Naive thymus-derived CD4-positive, alpha-beta T cell (primary cell): ENCODE measurements around the gene PTGFR. TPM values are rescaled to one million over a fixed set of nuclear protein-coding genes. Genes with fewer than 3 reads are reported as not detected.

Experiments used
- ATAC-seq: fragments of 150-1000 bp; cut with Tn5 transposase; 2 replicates; pipeline ENCODE4 v1.10.0; 2021; ENCODE audit warnings: mild to moderate bottlenecking, moderate library complexity
- CTCF ChIA-PET: fragments of 350-600 bp; sonication (Branson Sonifier 250); formaldehyde crosslinking; loops from one replicate; lab custom pipeline; 2021; ENCODE audit warnings: antibody characterized with exemption; lab: Charles Lee
- POLR2A ChIA-PET: fragments of 350-600 bp; sonication (Branson Sonifier 250); formaldehyde crosslinking; loops from one replicate; lab custom pipeline; 2021; ENCODE audit warnings: antibody characterized with exemption, inconsistent platforms; lab: Charles Lee
- DNase-seq, 9 donors: peaks; one replicate each; pipeline versions ENCODE4 v3.0.0 to v3.0.0-alpha.2; 2020 to 2022; ENCODE audit warnings: mixed read lengths in 1 of 9
- H3K27ac ChIP-seq: one replicate; pipeline ENCODE4 v1.7.0; 2013; ENCODE audit warnings: mild to moderate bottlenecking, low read depth, low read length, moderate library complexity
- H3K27me3 ChIP-seq, 2 donors: one replicate each; pipeline ENCODE4 v1.7.0; 2013; ENCODE audit warnings: low read length in 2 of 2, mild to moderate bottlenecking in 2 of 2, moderate library complexity in 2 of 2; ENCODE audit not compliant: control insufficient read depth in 2 of 2, insufficient read depth in 2 of 2
- H3K36me3 ChIP-seq, 3 experiments: 1 replicate in 2 of 3; 2 replicates in 1 of 3; pipeline ENCODE4 v1.7.0; 2013; ENCODE audit warnings: low read length in 3 of 3, mild to moderate bottlenecking in 3 of 3, moderate library complexity in 1 of 3; ENCODE audit not compliant: insufficient read depth in 3 of 3, control insufficient read depth in 2 of 3
- H3K4me1 ChIP-seq, 2 donors: one replicate each; pipeline ENCODE4 v1.7.0; 2013; ENCODE audit warnings: low read length in 2 of 2, mild to moderate bottlenecking in 2 of 2, moderate library complexity in 1 of 2; ENCODE audit not compliant: control insufficient read depth in 2 of 2, insufficient read depth in 2 of 2
- H3K4me3 ChIP-seq: 2 replicates; pipeline ENCODE4 v1.7.0; 2013; ENCODE audit warnings: mild to moderate bottlenecking, low read length
- H3K9me3 ChIP-seq, 3 experiments: 1 replicate in 2 of 3; 2 replicates in 1 of 3; pipeline ENCODE4 v1.7.0; 2013; ENCODE audit warnings: low read length in 3 of 3; ENCODE audit not compliant: control insufficient read depth in 2 of 3
- H3K27ac Mint-ChIP-seq, 9 donors: one replicate each; pipeline ENCODE4 v1.8.0; 2020 to 2022; ENCODE audit warnings: mixed read lengths in 9 of 9, mild to moderate bottlenecking in 8 of 9, moderate library complexity in 5 of 9, inconsistent platforms in 2 of 9
- H3K27me3 Mint-ChIP-seq, 5 donors: one replicate each; pipeline ENCODE4 v1.8.0; 2021 to 2022; ENCODE audit warnings: mixed read lengths in 5 of 5, mild to moderate bottlenecking in 1 of 5
- H3K36me3 Mint-ChIP-seq, 5 donors: one replicate each; pipeline ENCODE4 v1.8.0; 2020 to 2022; ENCODE audit warnings: mixed read lengths in 5 of 5, mild to moderate bottlenecking in 3 of 5, inconsistent platforms in 1 of 5
- H3K4me1 Mint-ChIP-seq, 7 donors: one replicate each; pipeline ENCODE4 v1.8.0; 2020 to 2022; ENCODE audit warnings: mixed read lengths in 7 of 7, mild to moderate bottlenecking in 3 of 7, inconsistent platforms in 1 of 7
- H3K4me3 Mint-ChIP-seq, 10 donors: one replicate each; pipeline ENCODE4 v1.8.0; 2020 to 2022; ENCODE audit warnings: mild to moderate bottlenecking in 10 of 10, mixed read lengths in 10 of 10, moderate library complexity in 6 of 10, inconsistent platforms in 2 of 10
- H3K9me3 Mint-ChIP-seq, 11 donors: one replicate each; pipeline ENCODE4 v1.8.0; 2020 to 2022; ENCODE audit warnings: mixed read lengths in 11 of 11, mild to moderate bottlenecking in 4 of 11, inconsistent platforms in 1 of 11, moderate library complexity in 1 of 11
- intact Hi-C, 2 donors: fragments of 100-400 bp; cut with micrococcal nuclease; formaldehyde crosslinking; loops; one replicate each; pipeline ENCODE4 v1.15.1; 2023
- polyA plus RNA-seq, 2 donors: library from polyadenylated mRNA; unstranded; fragments of 300-500 nt; fragmentation: Illumina TruSeq; gene quantifications; one replicate each; pipeline ENCODE4 v1.2.3, GENCODE V29; 2021
- total RNA-seq, 6 experiments: library from RNA in 5 of 6; stranded (reverse) in 5 of 6; gene quantifications; 1 replicate in 5 of 6; 2 replicates in 1 of 6; pipeline ENCODE4 v1.2.3 and lab custom pipeline; 2021 to 2026

Gene PTGFR
- total and polyA plus RNA-seq, 7 experiments from 2014 or later, result not detected

DNA sequence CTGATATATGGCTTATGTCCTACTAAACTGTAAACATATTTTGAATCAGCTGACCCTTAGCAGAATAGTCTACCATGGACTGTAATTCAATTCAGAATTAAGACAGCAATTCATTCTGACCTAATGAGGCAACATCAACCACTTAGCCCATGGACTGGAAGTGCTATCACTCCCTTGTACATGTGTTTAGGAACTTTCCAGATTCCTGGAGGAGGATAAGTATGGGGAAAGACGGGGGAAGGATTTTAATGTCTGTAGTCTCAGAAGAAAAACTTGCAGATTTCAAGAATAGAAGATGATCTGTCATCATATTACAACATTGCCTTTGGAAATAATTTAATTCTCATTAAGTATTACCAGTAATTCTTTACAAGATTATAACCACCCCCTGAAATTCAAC lies 56.3 kb downstream of the PTGFR start:
- intact Hi-C loops, result no loop called here
- Mint-ChIP-seq H3K4me3 (no peak overlapping the region), H3K27me3 (peaks cover 0 to 25% (median 22%) of the 10 kb centered on the region in 5 donors), H3K4me1 (no peaks in the 10 kb centered on the region), H3K9me3 (peaks cover 4 to 48% (median 11%) of the 10 kb centered on the region in 11 donors), H3K27ac (no peak overlapping the region), H3K36me3 (peaks cover 0 to 3% (median 0%) of the 10 kb centered on the region in 5 donors)
- DNase-seq (no peak), ATAC-seq (no peak)
- Histone ChIP-seq H3K36me3 (no peaks in the 10 kb centered on the region), H3K4me3 (no peak overlapping the region), H3K9me3 (no peaks in the 10 kb centered on the region), H3K27ac (no peak overlapping the region), H3K4me1 (no peaks in the 10 kb centered on the region), H3K27me3 (no peaks in the 10 kb centered on the region)
- POLR2A ChIA-PET, result no interaction called here
- CTCF ChIA-PET, result no interaction called here

DNA sequence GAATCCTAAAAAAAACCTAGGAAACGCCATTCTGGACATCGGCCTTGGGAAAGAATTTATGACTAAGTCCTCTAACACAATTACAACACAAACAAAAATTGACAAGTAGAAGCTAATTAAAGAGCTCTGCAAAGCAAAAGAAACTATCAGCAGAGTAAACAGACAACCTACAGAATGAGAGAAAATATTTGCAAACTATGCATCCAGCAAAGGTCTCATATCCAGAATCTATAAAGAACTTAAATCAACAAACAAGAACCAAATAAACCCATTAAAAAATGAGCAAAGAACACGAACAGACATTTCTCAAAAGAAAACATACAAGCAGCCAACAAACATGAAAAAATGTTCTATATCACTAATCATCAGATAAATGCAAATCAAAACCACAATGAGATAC lies 58.6 kb downstream of the PTGFR start:
- intact Hi-C loops, result no loop called here
- H3K4me1 ChIP-seq, result no peaks in the 10 kb centered on the region
- H3K9me3 ChIP-seq, result peaks cover 0 to 6% (median 0%) of the 10 kb centered on the region in 3 experiments
- Mint-ChIP-seq H3K27ac (no peak overlapping the region), H3K4me3 (no peak overlapping the region), H3K9me3 (peaks cover 4 to 38% (median 9%) of the 10 kb centered on the region in 11 donors), H3K27me3 (peaks cover 0 to 22% (median 14%) of the 10 kb centered on the region in 5 donors), H3K36me3 (peaks cover 0 to 3% (median 0%) of the 10 kb centered on the region in 5 donors), H3K4me1 (no peaks in the 10 kb centered on the region)
- no peaks in the 10 kb centered on the region for H3K36me3 ChIP-seq
- no peaks in the 10 kb centered on the region for H3K27me3 ChIP-seq
- ATAC-seq (no peak), DNase-seq (no peak)
- no peak overlapping the region for H3K4me3 ChIP-seq
- H3K27ac ChIP-seq, result no peak overlapping the region
- ChIA-PET POLR2A (no interaction called here), CTCF (no interaction called here)

DNA sequence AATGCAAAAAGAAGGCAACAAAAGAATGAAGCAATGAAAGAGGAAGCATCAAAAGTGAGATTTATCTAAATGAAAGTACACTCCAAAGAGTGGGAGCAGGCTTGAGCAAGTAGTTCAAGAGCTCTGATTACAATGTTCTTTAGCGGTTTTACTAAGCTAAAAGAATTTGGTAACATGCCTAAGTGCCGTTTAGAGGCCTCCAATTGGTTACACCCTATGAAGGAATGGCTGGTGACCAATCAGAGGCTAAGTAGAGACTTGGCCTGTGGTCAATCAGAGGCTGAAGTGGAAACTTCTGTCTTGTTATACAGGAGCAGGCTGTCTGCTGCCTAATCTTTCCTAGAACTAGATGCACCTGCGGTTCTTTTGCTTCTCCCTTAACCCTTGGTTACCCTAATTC lies 59.1 kb downstream of the PTGFR start:
- Histone ChIP-seq H3K27ac (no peak overlapping the region), H3K4me3 (no peak overlapping the region), H3K27me3 (no peaks in the 10 kb centered on the region), H3K4me1 (no peaks in the 10 kb centered on the region), H3K36me3 (no peaks in the 10 kb centered on the region), H3K9me3 (peaks cover 0 to 6% (median 0%) of the 10 kb centered on the region in 3 experiments)
- ATAC-seq (no peak), DNase-seq (no peak)
- ChIA-PET POLR2A (no interaction called here), CTCF (no interaction called here)
- H3K27ac Mint-ChIP-seq, result no peak overlapping the region
- no peak overlapping the region for H3K4me3 Mint-ChIP-seq
- peaks cover 5 to 42% (median 12%) of the 10 kb centered on the region in 11 donors for H3K9me3 Mint-ChIP-seq
- peaks cover 0 to 25% (median 10%) of the 10 kb centered on the region in 5 donors for H3K27me3 Mint-ChIP-seq
- intact Hi-C loops, result no loop called here
- H3K36me3 Mint-ChIP-seq, result peaks cover 0 to 3% (median 0%) of the 10 kb centered on the region in 5 donors
- no peaks in the 10 kb centered on the region for H3K4me1 Mint-ChIP-seq

DNA sequence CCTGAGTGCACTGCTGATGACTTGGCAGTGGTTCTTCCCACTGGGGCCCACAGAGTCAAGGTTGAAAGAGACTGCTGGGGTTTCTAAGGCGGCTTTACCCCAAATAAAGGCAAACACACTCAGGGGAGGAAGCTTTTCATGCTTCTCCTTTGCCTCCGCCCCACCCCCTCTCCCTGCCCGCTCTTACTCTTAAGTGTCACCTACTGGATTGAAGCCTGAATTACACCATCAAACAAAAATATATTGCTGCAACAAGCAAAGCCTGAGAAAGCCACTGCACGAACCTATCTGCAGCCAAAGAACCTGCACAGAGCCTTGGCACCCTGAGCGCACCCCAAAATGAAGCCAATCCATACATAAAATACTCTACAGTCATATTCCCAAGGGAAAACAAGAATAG lies 63.1 kb downstream of the PTGFR start:
- no peaks in the 10 kb centered on the region for H3K27me3 ChIP-seq
- no peaks in the 10 kb centered on the region for H3K36me3 Mint-ChIP-seq
- ATAC-seq (no peak), DNase-seq (no peak)
- no peaks in the 10 kb centered on the region for H3K4me1 Mint-ChIP-seq
- H3K27me3 Mint-ChIP-seq, result peaks cover 0 to 39% (median 20%) of the 10 kb centered on the region in 5 donors
- no peaks in the 10 kb centered on the region for H3K36me3 ChIP-seq
- H3K9me3 ChIP-seq, result peaks cover 0 to 6% (median 0%) of the 10 kb centered on the region in 3 experiments
- H3K27ac ChIP-seq, result no peak overlapping the region
- H3K4me1 ChIP-seq, result no peaks in the 10 kb centered on the region
- H3K27ac Mint-ChIP-seq, result no peak overlapping the region
- intact Hi-C loops, result no loop called here
- ChIA-PET POLR2A (no interaction called here), CTCF (no interaction called here)
- no peak overlapping the region for H3K4me3 ChIP-seq
- H3K9me3 Mint-ChIP-seq, result peaks cover 7 to 48% (median 17%) of the 10 kb centered on the region in 11 donors
- H3K4me3 Mint-ChIP-seq, result no peak overlapping the region

DNA sequence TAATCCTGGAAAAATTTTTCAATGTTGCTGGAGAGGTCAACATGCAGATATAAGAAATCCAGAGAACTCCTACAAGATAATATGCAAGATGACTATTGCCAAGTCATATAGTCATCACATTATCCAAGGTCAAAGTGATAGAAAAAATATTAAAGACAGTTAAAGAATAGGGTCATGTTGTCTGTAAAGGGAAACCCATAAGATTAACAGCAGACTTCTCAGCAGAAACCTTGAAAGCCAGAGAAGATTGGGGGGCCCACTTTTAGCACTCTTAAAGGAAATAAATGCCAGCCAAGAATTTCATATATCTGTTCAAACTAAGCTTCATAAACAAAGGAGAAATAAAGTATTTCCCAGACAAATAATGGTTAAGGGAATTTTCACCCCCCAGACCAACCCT lies 64.1 kb downstream of the PTGFR start:
- peaks cover 0 to 6% (median 0%) of the 10 kb centered on the region in 3 experiments for H3K9me3 ChIP-seq
- no peaks in the 10 kb centered on the region for H3K27me3 ChIP-seq
- Mint-ChIP-seq H3K4me1 (no peaks in the 10 kb centered on the region), H3K36me3 (no peaks in the 10 kb centered on the region), H3K4me3 (no peak overlapping the region), H3K9me3 (peaks cover 3 to 38% (median 12%) of the 10 kb centered on the region in 11 donors), H3K27ac (no peak overlapping the region), H3K27me3 (peaks cover 0 to 39% (median 20%) of the 10 kb centered on the region in 5 donors)
- no peaks in the 10 kb centered on the region for H3K36me3 ChIP-seq
- H3K4me3 ChIP-seq, result no peak overlapping the region
- intact Hi-C loops, result no loop called here
- CTCF ChIA-PET, result no interaction called here
- no peak overlapping the region for H3K27ac ChIP-seq
- ATAC-seq, result no peak
- no peaks in the 10 kb centered on the region for H3K4me1 ChIP-seq
- DNase-seq, result no peak
- POLR2A ChIA-PET, result no interaction called here

DNA sequence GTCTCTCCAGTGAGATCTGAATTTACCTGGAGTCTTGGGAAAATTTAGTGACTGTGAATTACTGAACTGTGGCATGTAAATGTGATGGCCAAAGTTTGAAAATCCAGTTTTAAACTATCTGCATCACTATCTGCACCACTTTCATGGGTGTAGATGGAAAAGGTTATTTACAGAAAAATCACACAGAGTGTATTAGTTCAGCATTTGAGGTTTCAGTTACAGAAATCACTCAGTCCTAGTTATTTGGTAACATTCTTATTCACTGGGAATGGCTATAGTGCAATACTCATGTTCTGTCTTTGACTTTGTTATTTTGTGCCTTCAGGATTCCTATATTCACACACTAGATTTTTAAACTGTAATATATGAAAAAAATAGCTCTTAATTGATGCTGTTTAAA lies 68.9 kb downstream of the PTGFR start:
- H3K27me3 Mint-ChIP-seq, result peaks cover 0 to 29% (median 12%) of the 10 kb centered on the region in 5 donors
- no peaks in the 10 kb centered on the region for H3K9me3 ChIP-seq
- ATAC-seq, result no peak
- H3K4me1 ChIP-seq, result no peaks in the 10 kb centered on the region
- no peak overlapping the region for H3K27ac Mint-ChIP-seq
- H3K27me3 ChIP-seq, result no peaks in the 10 kb centered on the region
- no peak overlapping the region for H3K27ac ChIP-seq
- CTCF ChIA-PET, result no interaction called here
- no peaks in the 10 kb centered on the region for H3K36me3 Mint-ChIP-seq
- no peak overlapping the region for H3K4me3 Mint-ChIP-seq
- no peaks in the 10 kb centered on the region for H3K36me3 ChIP-seq
- H3K9me3 Mint-ChIP-seq, result peaks cover 2 to 21% (median 5%) of the 10 kb centered on the region in 11 donors
- DNase-seq, result no peak
- POLR2A ChIA-PET, result no interaction called here
- H3K4me1 Mint-ChIP-seq, result no peaks in the 10 kb centered on the region
- H3K4me3 ChIP-seq, result no peak overlapping the region
- intact Hi-C loops, result no loop called here

DNA sequence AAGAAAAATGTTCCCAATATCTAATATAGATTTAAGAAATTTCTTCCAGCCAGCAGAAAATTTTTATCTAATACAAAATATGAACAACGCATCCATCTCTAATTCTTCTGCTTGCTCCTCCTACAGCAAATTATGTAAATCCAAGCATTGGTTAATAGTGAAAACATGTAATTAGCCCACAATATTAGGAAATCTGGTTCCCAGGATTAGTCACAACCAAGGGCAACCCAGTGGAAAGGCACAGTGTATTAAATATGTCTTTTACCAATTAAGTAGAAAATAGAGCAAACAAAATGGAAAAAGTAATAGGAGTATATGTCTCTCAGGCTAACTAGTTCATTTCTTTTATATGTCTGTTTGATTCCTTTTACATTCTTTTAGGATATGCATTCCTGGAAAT lies 70.0 kb downstream of the PTGFR start:
- Mint-ChIP-seq H3K36me3 (no peaks in the 10 kb centered on the region), H3K4me1 (no peaks in the 10 kb centered on the region), H3K27ac (no peak overlapping the region), H3K9me3 (peaks cover 0 to 13% (median 2%) of the 10 kb centered on the region in 11 donors), H3K4me3 (no peak overlapping the region), H3K27me3 (peaks cover 0 to 24% (median 11%) of the 10 kb centered on the region in 5 donors)
- Histone ChIP-seq H3K27ac (no peak overlapping the region), H3K4me1 (no peaks in the 10 kb centered on the region), H3K27me3 (no peaks in the 10 kb centered on the region), H3K4me3 (no peak overlapping the region), H3K9me3 (no peaks in the 10 kb centered on the region), H3K36me3 (no peaks in the 10 kb centered on the region)
- ChIA-PET POLR2A (no interaction called here), CTCF (no interaction called here)
- intact Hi-C loops, result no loop called here
- DNase-seq, result no peak
- no peak for ATAC-seq
